Measurements from ENCODE around the gene WASHC2A. TPM values are rescaled to one million over a fixed set of nuclear protein-coding genes. Genes with fewer than 3 reads are reported as not detected.
"Not testable (repeated sequence)": the region's sequence is repeated elsewhere in the genome, so short reads cannot be mapped to it uniquely, and the experiment has no call there.

WASHC2A gene
- total RNA-seq, 1 experiment from 2014 or later, result 28.2 TPM

DNA sequence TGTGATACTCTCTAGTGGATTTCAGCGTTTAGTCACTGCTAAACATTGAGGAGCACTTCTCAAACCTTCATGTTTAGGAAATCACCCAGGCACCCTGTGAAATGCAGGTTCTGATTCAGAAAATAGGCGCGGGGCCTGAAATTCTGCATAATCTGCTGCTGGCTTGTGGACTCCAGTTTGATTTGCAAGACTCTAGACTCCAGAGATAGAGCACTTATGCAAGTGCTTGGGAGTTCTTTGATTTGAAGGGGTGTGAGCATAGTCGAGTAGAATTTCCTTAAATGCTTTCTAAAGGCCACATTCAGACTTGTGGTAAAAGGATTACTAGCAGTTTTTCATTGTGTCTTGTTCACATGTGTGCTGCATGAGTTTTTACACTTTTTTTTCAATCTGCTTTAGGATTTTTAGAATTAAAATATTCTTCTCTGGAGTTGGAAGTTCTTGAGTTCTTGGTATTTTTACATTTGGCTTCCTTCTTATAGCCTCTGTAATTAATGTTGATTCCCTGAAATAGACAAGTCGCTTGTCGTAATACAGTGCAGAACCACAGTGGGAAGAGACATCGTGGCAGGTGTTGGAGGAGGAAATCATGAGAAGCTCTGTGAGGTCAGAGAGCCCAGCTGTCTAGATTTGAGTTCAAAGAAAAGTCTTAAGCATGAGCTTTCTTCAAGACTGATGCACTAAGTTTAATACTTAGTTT, 41.4 kb downstream of the WASHC2A start:
- DNase-seq (ENCODE audit: low read depth, low spot score); in situ Hi-C loops (cut with HindIII; ENCODE audit: low pct_unique_long_range_greater_than_20kb, low sequenced_read_pairs): not testable (repeated sequence)

DNA sequence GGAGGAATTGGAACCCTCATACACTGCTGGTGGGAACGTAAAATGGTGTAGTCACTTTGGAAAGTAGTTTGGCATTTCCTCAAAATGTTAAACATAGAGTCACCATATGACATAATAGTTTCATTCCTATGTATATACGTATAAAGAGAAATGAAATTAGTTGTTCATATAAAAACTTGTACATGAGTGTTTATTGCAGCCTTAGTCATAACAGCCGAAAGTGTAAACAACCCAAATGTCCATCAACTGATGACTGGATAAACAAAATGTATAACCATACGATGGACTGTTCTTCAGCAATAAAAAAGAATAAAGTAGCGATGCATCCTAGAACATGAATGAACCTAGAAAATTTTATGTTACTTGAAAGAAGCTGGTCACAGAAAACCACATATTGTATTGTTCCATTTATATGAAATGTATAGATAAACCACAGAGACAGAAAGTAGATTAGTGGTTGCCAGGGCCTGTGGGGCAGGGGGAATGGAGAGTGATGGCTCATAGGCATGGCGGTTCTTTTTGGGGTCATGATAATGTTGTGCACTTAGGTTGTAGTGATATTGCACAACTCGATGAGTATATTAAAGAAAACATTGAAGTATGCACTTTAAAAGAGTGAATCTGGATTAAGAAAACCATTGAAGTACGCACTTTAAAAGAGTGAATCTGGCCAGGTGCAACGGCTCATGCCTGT, 44.8 kb downstream of the WASHC2A start:
- DNase-seq (ENCODE audit: low read depth, low spot score); in situ Hi-C loops (cut with HindIII; ENCODE audit: low pct_unique_long_range_greater_than_20kb, low sequenced_read_pairs): not testable (repeated sequence)

DNA sequence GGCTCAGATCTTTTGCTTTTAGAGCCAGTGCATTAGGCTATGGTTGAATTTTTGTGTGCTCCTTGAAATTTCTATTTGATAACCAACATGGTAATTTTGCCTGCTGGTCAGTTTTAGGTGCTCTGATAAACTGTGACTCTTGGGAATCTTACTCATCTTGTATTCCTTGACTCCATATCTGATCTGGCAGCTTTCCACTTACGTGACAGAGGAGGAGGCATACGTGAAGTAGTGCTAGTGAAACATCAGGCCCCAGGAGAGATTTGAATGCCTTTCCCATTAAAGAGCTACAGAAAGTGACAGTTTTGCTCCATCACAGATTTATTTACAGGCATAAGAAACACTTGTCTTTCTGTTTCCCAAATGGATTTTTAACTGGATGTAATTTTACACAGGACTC, 59.0 kb downstream of the WASHC2A start:
- in situ Hi-C loops (cut with HindIII; ENCODE audit: low pct_unique_long_range_greater_than_20kb, low sequenced_read_pairs); DNase-seq (ENCODE audit: low read depth, low spot score): not testable (repeated sequence)

DNA sequence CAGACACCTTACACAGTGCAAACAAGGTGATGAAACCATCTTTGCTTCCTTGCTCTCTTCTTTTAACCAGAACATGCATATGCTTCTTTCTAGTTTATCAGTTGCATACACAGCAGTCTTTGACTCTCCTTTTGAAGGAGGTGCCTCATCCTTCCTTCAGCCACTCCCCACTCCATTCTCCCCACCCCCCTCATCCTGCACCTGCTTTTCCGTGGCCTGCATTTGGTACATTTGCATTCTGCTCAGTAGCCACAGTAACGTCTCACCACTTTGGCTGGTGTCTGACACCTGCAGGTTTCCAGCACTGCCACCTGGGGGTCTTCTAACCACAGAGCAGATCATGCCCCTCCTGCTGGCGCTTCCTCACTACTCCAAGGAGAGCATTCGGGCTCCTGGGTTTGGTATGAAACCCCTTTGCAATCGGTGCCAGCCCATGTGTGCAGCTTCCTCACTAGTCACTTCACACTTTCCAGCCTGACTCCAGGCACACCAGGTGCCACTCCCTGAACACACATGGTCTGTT, 60.1 kb downstream of the WASHC2A start:
- DNase-seq (ENCODE audit: low read depth, low spot score); in situ Hi-C loops (cut with HindIII; ENCODE audit: low pct_unique_long_range_greater_than_20kb, low sequenced_read_pairs): not testable (repeated sequence)

DNA sequence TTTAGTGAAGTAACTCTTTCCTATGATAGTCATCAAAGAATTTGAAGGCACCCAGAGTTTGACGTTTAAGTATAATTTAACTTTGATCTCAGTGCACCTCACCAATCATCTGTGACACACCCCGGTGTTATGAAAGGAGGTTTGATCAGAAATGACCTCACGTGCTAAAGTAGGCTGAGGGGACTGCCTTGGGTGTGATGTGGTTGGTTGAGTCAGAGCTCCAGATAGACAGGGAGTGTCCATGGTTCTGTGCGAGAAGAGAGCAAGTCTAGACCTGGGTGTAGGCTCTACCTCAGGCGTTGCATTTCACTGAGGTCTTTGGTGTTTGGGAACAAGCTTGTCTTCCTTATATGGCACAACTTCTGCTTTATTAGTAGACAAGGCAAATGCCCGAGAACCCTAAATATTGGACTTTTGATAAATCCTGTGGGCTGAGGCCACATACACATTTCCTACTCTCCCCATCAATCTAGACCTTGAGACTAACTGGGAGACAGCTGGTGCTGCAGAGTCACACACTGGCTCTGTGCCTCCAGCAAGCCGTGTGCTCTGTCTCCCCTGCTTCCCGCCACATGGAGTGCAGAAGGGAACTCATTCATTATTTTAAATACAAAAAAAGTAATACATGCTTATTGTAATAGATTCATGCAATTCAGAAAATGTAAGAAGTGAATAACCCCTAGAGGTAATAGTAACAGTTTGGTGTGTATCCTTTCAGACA, 63.7 kb downstream of the WASHC2A start:
- in situ Hi-C loops (cut with HindIII; ENCODE audit: low pct_unique_long_range_greater_than_20kb, low sequenced_read_pairs); DNase-seq (ENCODE audit: low read depth, low spot score): not testable (repeated sequence)

DNA sequence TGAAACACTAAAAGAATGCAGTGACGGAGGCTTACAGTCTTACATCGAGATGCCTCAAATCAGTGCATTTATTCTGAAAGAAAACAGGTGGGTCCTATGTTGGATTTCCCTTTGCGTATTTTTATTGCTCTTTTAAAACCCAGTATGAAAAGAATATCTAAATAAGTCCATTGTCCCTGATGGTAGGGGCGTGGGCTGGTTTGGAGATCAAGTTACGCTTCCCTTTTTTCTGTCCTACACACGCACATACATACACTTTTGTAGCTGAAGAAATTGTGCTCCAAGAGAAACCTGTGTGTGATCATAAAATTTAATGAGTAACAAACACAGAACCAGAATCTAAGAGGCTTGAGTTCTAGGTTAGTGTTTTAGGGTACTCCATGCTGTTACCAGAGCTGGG, 64.6 kb downstream of the WASHC2A start:
- DNase-seq (ENCODE audit: low read depth, low spot score); in situ Hi-C loops (cut with HindIII; ENCODE audit: low pct_unique_long_range_greater_than_20kb, low sequenced_read_pairs): not testable (repeated sequence)

DNA sequence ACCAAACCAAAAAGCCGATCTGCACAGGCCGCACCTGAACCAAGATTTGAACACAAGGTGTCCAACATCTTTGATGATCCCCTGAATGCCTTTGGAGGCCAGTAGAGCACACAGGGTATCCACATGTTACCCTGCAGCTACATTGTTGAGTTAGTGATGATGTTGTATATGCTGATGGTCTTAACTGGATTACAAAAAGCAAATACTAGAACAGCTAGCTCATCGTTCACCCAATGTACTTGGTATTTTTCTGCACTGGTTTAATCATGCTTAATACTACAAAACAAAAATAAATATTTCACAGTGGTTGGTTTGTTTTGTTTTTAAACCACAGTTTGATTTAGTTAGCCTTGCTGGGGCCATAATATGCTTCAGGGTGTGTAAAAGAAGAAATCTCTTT, 65.1 kb downstream of the WASHC2A start:
- in situ Hi-C loops (cut with HindIII; ENCODE audit: low pct_unique_long_range_greater_than_20kb, low sequenced_read_pairs); DNase-seq (ENCODE audit: low read depth, low spot score): not testable (repeated sequence)

DNA sequence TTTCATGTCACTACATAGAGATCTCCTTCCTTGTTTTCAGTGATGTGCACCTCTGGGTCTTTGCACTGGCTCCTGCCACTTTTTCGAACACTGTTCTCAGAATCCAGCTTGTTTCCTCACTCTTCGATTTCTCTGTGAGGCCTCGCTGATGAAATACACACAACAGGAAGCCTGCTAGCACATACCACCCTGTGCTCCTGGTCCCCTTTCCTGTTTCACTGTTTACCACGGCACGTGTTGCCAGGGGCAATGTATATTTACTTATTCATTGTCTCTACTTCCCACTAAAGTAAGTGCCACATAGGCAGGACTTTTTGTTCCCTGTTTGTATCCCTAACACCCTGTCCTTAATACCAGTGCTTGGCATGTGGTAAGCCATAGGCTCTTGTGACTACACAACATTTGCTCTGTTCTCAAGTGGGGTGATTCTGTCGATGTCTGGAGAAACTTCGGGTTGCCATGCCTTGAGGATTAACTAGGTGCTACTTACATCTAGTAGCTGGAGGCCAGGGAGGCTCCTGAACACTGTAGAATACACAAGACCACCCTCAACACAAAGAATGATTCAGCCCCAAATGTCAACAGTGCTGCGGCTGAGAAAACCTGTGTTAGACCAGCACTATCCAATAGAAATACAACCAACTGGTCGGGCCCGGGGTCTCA, 75.9 kb downstream of the WASHC2A start:
- in situ Hi-C loops (cut with HindIII; ENCODE audit: low pct_unique_long_range_greater_than_20kb, low sequenced_read_pairs); DNase-seq (ENCODE audit: low read depth, low spot score): not testable (repeated sequence)

DNA sequence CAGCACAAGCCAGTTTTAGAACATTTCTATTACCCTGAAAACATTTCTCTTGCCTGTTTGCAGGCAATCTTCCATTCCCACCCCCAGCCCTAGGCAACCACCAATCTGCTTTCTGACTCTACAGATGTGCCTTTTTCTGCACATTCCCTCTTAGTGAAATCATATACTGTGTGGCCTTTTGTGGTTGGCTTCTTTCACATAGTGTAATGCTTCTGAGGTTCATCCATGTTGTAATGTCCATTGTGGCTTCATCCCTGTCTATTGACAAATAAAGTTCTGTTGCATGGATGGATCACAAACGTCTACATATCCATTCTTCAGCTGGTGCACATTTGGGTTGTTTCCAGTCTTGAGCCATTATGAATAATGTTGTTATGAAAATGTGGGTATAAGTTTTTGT, 77.8 kb downstream of the WASHC2A start:
- in situ Hi-C loops (cut with HindIII; ENCODE audit: low pct_unique_long_range_greater_than_20kb, low sequenced_read_pairs); DNase-seq (ENCODE audit: low read depth, low spot score): not testable (repeated sequence)

DNA sequence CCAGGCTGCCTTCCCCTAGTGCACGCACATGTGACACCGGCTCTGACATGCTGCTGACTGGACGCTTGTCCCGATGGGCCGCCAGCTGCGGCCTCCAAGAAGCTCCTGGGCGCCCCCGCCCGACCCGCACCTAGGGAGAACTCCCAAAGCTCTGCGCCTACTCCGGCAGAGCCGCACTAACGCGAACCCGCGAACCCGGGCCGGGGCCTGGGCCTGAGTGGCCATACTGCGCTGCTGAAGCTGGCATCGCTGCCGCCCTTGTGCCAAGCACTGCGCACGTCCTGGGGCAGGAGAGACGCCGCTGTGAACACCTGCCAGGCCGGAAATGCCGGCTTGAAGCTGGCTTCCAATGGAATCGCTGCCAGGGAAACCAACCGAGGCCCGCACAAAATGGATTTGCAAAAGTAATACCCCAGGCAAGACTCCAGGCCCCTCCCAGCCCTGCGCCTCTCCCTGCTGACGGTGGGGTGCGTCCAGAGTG, 85.1 kb downstream of the WASHC2A start:
- no peak for DNase-seq (ENCODE audit: low read depth, low spot score)
- in situ Hi-C loops (cut with HindIII; ENCODE audit: low pct_unique_long_range_greater_than_20kb, low sequenced_read_pairs), result no loop called here

DNA sequence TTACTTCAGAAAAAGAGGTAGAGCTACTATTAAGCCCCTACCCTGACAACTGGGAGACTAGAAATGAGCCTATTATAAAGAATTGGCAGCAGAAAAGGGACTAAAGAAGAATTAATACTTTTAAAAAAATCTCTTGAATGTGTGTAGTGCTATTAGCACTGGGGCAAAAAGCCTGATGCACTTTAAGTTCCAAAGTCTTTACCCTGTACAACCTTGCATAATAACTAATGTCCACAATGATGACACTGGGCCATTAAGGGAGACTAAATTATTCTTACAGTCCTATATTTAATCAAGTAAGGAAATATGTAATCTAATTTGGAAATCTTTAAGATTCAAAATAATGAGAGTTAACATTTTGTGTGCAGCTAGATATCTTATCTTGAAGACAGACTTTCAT, 90.1 kb downstream of the WASHC2A start:
- in situ Hi-C loops (cut with HindIII; ENCODE audit: low pct_unique_long_range_greater_than_20kb, low sequenced_read_pairs); DNase-seq (ENCODE audit: low read depth, low spot score): not testable (repeated sequence)

DNA sequence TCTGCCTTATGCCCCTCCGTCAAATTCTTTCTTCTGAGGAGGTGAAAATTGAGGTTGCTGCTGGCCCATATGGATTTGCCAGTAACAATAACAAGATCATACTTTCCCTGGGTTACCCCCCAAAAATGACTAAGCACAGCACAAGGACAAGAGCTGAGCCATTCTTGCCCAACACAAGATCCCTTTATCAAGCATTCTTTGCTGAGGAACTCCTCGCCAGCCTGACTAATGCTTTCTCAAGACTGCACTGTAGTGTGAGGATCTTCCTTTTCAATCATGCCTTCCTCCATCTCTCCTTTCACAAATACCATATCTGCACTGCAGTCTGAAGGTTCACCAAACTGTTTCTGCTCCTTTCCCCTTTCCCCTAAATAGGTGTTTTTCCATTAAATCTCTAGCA, 92.1 kb downstream of the WASHC2A start:
- in situ Hi-C loops (cut with HindIII; ENCODE audit: low pct_unique_long_range_greater_than_20kb, low sequenced_read_pairs); DNase-seq (ENCODE audit: low read depth, low spot score): not testable (repeated sequence)

DNA sequence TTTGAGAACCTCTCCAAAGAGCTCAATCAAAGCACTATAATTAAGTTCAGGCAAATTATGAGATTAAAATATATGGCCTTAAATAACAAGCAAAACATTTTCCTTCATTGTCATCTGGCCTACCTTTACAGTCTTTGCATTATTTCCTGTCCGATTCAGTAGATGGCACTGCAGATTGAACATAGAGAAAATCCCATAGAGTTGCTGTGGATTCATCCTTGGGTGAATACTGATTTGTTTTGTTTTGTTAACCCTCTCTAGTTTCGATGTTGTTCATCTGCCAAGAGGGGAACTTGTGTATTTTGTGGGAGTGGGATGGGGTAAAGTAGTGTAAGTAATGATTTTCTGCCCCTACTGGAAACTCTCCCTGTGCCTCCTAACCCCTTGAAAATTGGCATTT, 97.3 kb downstream of the WASHC2A start:
- DNase-seq (ENCODE audit: low read depth, low spot score); in situ Hi-C loops (cut with HindIII; ENCODE audit: low pct_unique_long_range_greater_than_20kb, low sequenced_read_pairs): not testable (repeated sequence)

DNA sequence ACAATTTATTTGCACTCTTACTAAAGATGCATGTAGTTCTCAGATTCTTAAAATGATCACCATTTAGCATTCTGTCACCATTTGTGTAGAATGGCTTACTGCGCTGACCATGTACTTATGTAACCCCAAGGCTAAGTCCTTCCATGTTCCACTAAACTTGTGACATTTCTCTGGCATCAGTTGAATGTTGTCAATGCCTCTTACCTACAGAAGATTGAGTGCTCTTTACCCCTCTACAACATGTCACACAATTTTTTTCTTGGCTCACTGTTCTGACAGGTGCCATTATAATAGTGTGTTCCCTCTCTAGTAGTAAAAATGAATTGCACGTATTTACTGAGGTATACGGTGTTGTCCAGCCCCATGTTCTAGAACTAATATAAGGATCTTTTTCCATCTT, 100.1 kb downstream of the WASHC2A start:
- in situ Hi-C loops (cut with HindIII; ENCODE audit: low pct_unique_long_range_greater_than_20kb, low sequenced_read_pairs); DNase-seq (ENCODE audit: low read depth, low spot score): not testable (repeated sequence)

DNA sequence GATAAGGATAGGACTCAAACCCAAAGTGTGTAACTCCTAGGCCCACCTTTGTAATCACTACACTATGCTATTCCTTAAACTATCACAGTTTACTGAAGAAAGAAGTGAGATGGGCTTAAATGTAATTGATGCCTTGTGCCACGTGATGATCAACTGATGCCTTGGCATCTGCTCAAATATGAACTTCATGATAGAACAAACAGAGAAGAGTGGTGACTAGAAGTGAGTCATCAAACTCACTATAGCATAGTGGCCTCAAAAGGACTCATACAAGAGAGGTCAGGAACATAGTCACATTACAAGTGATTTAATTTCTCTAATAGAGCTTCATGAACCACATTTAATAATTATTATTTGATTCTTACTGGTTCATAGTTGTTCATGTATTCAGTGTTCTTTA, 101.8 kb downstream of the WASHC2A start:
- in situ Hi-C loops (cut with HindIII; ENCODE audit: low pct_unique_long_range_greater_than_20kb, low sequenced_read_pairs), result not testable (repeated sequence)

DNA sequence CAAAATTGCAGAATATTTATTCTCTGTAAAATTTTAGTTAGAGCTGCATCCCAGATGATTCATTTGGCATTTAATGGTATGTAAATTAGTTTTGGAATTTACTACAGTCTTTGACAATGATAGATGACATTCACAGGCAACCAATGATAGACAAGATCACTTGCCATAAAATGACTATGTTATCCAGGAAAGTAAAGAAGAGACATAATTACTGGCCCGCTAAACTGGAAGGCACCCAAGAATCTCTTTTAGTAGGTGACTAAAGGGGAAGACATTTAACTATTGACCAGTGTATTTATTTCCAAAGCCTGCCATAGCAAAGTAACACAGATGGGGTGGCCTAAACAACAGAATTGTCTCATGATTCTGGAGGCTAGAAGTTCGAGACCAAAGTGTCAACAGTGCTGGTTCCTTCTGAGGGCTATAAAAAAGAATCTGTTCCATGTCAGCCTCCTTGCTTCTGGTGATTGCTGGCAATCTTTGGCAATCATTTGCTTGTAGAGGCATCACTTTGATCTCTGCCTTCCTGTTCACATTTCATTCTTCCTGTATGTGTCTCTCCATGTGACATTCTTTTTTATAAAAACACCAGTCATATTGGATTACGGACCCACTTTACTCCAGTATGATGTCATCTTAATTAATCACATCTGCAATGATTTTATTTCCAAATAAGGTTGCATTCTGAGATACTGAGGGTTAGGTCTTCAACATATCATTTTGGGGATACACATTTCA, 107.2 kb downstream of the WASHC2A start:
- DNase-seq (ENCODE audit: low read depth, low spot score), result not testable (repeated sequence)

More for the DNA sequence above, 101.8 kb downstream of the WASHC2A start:
- DNase-seq (ENCODE audit: low read depth, low spot score), result not testable (repeated sequence)

More for the DNA sequence above, 107.2 kb downstream of the WASHC2A start:
- in situ Hi-C loops (cut with HindIII; ENCODE audit: low pct_unique_long_range_greater_than_20kb, low sequenced_read_pairs), result not testable (repeated sequence)

Data from SK-MEL-5 (cell line).